ENCODE results near the gene SLC25A4. TPM values are rescaled to one million over a fixed set of nuclear protein-coding genes. Genes with fewer than 3 reads are reported as not detected.

SLC25A4 gene
- total RNA-seq, 1 experiment from 2014 or later: 18.6 TPM

DNA sequence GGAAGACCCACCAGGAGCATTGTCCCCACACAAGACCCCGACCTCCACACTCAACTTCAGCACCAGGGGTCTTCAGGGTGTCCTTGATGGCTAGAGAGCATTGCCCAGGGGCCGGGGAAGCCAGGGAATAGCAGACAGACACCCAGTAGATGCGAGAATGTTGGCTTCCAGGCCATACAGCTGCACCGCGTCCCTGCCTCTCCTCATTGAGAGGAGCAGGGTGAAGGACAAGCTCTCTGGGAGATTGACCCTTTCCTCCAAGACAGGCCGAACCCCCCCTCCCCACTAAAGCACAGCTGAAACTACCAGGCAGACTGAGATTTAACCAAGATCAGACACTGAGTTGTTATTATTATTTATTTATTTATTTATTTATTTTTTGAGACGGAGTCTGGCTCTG, 42.6 kb upstream of the SLC25A4 start:
- no peaks in the 10 kb centered on the region; the same call in 1 of the 2 replicates for H3K27me3 ChIP-seq (ENCODE audit: control insufficient read depth, insufficient read depth, low read length)
- ATAC-seq (no peak), DNase-seq (ENCODE audit: low read depth, low spot score) (no peak)
- no peak for TF ChIP-seq CTCF (IDR thresholded peaks at IDR 0.05)
- no peak for TF ChIP-seq POLR2AphosphoS5 (IDR thresholded peaks at IDR 0.05; ENCODE audit: low read depth, low read length)
- no peak for TF ChIP-seq SIN3A (IDR thresholded peaks at IDR 0.05; ENCODE audit: borderline replicate concordance, insufficient read depth, low read depth, low read length)
- TF ChIP-seq TCF7L2 (IDR thresholded peaks at IDR 0.05; ENCODE audit: low read depth, low read length): no peak
- TF ChIP-seq REST (IDR thresholded peaks at IDR 0.05; ENCODE audit: insufficient read depth in 1 of 2, low read depth in 2 of 2, low read length in 1 of 2): no peak
- H3K4me3 ChIP-seq (ENCODE audit: low read depth in 2 of 2, low read length in 2 of 2): no peak overlapping the region
- POLR2A ChIA-PET: no interaction called here
- H3K9me3 ChIP-seq (ENCODE audit: control insufficient read depth, insufficient read depth, low read depth, low read length): no peaks in the 10 kb centered on the region
- CTCF ChIA-PET: no interaction called here
- H3K4me1 ChIP-seq (ENCODE audit: control insufficient read depth, insufficient read depth, low read length): no peaks in the 10 kb centered on the region
- no peaks in the 10 kb centered on the region for H3K36me3 ChIP-seq (ENCODE audit: control insufficient read depth, insufficient read depth, low read length)
- intact Hi-C loops (cut with micrococcal nuclease; ENCODE audit: unreplicated experiment): no loop called here
- in situ Hi-C loops (cut with HindIII; ENCODE audit: low pct_unique_long_range_greater_than_20kb, low sequenced_read_pairs): no loop called here
- H3K27ac ChIP-seq (ENCODE audit: low read length): no peak overlapping the region
- no TSS peak for BruUV-seq (replicated peaks)

GRCh38 chr4:185101354-185101890, 41.6 kb upstream of the SLC25A4 start:
- no peak overlapping the region for H3K4me3 ChIP-seq (ENCODE audit: low read depth in 2 of 2, low read length in 2 of 2)
- no peak overlapping the region for H3K27ac ChIP-seq (ENCODE audit: low read length)
- H3K36me3 ChIP-seq (ENCODE audit: control insufficient read depth, insufficient read depth, low read length): no peaks in the 10 kb centered on the region
- in situ Hi-C loops (cut with HindIII; ENCODE audit: low pct_unique_long_range_greater_than_20kb, low sequenced_read_pairs): no loop called here
- H3K27me3 ChIP-seq (ENCODE audit: control insufficient read depth, insufficient read depth, low read length): no peaks in the 10 kb centered on the region; the same call in 1 of the 2 replicates
- ChIA-PET POLR2A (no interaction called here), CTCF (no interaction called here)
- no peak for DNase-seq (ENCODE audit: low read depth, low spot score)
- BruUV-seq (replicated peaks): no TSS peak
- H3K9me3 ChIP-seq (ENCODE audit: control insufficient read depth, insufficient read depth, low read depth, low read length): no peaks in the 10 kb centered on the region
- no peak for ATAC-seq
- no peaks in the 10 kb centered on the region for H3K4me1 ChIP-seq (ENCODE audit: control insufficient read depth, insufficient read depth, low read length)
- intact Hi-C loops (cut with micrococcal nuclease; ENCODE audit: unreplicated experiment): no loop called here
- TF ChIP-seq POLR2AphosphoS5 (IDR thresholded peaks at IDR 0.05; ENCODE audit: low read depth, low read length) (no peak), REST (IDR thresholded peaks at IDR 0.05; ENCODE audit: insufficient read depth in 1 of 2, low read depth in 2 of 2, low read length in 1 of 2) (no peak), CTCF (IDR thresholded peaks at IDR 0.05) (no peak), SIN3A (IDR thresholded peaks at IDR 0.05; ENCODE audit: borderline replicate concordance, insufficient read depth, low read depth, low read length) (no peak), TCF7L2 (IDR thresholded peaks at IDR 0.05; ENCODE audit: low read depth, low read length) (no peak)
